IPS DF 4.7 (cell line): ENCODE data around the gene UBAC2.
"Not testable (repeated sequence)": the region's sequence is repeated elsewhere in the genome, so short reads cannot be mapped to it uniquely, and the experiment has no call there.

Experiments
- DNase-seq: peaks from one replicate; pipeline ENCODE4 v3.0.0-alpha.2; 2013; ENCODE audit warnings: low spot score; ENCODE audit errors: extremely low read depth

Gene UBAC2

GRCh38 chr13:99237981-99238662 is 37.5 kb downstream of the UBAC2 start:
- no peak for DNase-seq

GRCh38 chr13:99246100-99246499 is 45.4 kb downstream of the UBAC2 start:
- DNase-seq: no peak

GRCh38 chr13:99249178-99249577 is 48.5 kb downstream of the UBAC2 start:
- DNase-seq: not testable (repeated sequence)

- DNase-seq: not testable (repeated sequence)
Measured at GRCh38 chr13:99249606-99250005, 49.0 kb downstream of the UBAC2 start.

GRCh38 chr13:99250982-99251825 is 50.5 kb downstream of the UBAC2 start:
- no peak for DNase-seq

- DNase-seq: no peak
Measured at GRCh38 chr13:99251921-99252320, 51.3 kb downstream of the UBAC2 start.

GRCh38 chr13:99254830-99255229 is 54.2 kb downstream of the UBAC2 start:
- no peak for DNase-seq

GRCh38 chr13:99255271-99255670 is 54.6 kb downstream of the UBAC2 start:
- no peak for DNase-seq

GRCh38 chr13:99256283-99256682 is 55.6 kb downstream of the UBAC2 start:
- no peak for DNase-seq

GRCh38 chr13:99256709-99257108 is 56.1 kb downstream of the UBAC2 start:
- DNase-seq: no peak

- DNase-seq: no peak
Measured at GRCh38 chr13:99257291-99257690, 56.6 kb downstream of the UBAC2 start.

GRCh38 chr13:99258210-99258860 is 57.7 kb downstream of the UBAC2 start, which contains the start of gene GPR18:
TSS of gene GPR18 (minus strand) at chr13:99258379. CDS start at chr13:99255872, 2,507 bp downstream.
- DNase-seq: no peak

GRCh38 chr13:99258946-99259345 is 58.3 kb downstream of the UBAC2 start:
- DNase-seq: no peak

- DNase-seq: no peak
Measured at GRCh38 chr13:99260216-99260615, 59.6 kb downstream of the UBAC2 start.

- DNase-seq: no peak
Measured at GRCh38 chr13:99261059-99261458, 60.4 kb downstream of the UBAC2 start.

GRCh38 chr13:99263126-99263785 is 62.6 kb downstream of the UBAC2 start:
- no peak for DNase-seq

GRCh38 chr13:99264051-99264450 is 63.4 kb downstream of the UBAC2 start:
- no peak for DNase-seq

GRCh38 chr13:99265162-99265800 is 64.6 kb downstream of the UBAC2 start:
- no peak for DNase-seq

GRCh38 chr13:99265821-99266426 is 65.3 kb downstream of the UBAC2 start:
- DNase-seq: no peak

- no peak for DNase-seq
Measured at GRCh38 chr13:99266827-99267226, 66.2 kb downstream of the UBAC2 start.

GRCh38 chr13:99267927-99268326 is 67.3 kb downstream of the UBAC2 start:
- no peak for DNase-seq
